ENCODE data around the gene SNX11.

DNA sequence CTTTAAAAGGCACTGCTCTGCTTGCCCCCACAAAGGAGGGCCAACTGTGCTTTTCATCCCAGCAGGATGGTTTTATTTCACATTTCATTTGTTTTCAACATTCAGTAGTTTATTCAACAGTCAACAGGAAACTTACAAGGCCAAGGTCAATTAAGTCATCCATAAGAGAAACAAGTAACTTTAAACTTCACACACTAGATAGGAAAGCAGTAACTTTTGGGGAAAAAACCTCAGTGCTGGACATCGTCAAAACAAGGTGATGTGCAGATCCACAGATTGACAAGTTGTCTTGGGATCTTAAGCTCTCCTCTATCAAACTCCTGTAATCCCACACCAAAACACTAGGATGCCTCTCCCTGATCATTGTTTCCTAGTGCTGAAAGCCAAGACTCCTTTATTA is 40.9 kb upstream of the SNX11 start:
- no peak for TF ChIP-seq YY1 (IDR thresholded peaks at IDR 0.05; ENCODE audit: low read depth, low read length)
- TF ChIP-seq, protein P1, sequence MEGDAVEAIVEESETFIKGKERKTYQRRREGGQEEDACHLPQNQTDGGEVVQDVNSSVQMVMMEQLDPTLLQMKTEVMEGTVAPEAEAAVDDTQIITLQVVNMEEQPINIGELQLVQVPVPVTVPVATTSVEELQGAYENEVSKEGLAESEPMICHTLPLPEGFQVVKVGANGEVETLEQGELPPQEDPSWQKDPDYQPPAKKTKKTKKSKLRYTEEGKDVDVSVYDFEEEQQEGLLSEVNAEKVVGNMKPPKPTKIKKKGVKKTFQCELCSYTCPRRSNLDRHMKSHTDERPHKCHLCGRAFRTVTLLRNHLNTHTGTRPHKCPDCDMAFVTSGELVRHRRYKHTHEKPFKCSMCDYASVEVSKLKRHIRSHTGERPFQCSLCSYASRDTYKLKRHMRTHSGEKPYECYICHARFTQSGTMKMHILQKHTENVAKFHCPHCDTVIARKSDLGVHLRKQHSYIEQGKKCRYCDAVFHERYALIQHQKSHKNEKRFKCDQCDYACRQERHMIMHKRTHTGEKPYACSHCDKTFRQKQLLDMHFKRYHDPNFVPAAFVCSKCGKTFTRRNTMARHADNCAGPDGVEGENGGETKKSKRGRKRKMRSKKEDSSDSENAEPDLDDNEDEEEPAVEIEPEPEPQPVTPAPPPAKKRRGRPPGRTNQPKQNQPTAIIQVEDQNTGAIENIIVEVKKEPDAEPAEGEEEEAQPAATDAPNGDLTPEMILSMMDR (IDR thresholded peaks at IDR 0.05; ENCODE audit: control extremely low read depth in 1 of 3, insufficient read depth in 1 of 3, low read depth in 1 of 3, low read length in 3 of 3), result no peak
- TF ChIP-seq RFX5 (IDR thresholded peaks at IDR 0.05; ENCODE audit: borderline replicate concordance, low read depth, low read length), result no peak
- no peak for TF ChIP-seq POLR2A (IDR thresholded peaks at IDR 0.05; ENCODE audit: control extremely low read depth in 1 of 2, low read depth in 2 of 2, low read length in 2 of 2)
- no peak for TF ChIP-seq CHD1 (IDR thresholded peaks at IDR 0.05; ENCODE audit: low read depth, low read length)
- TF ChIP-seq SUZ12 (IDR thresholded peaks at IDR 0.05; ENCODE audit: low read length), result no peak
- no peak for TF ChIP-seq KDM1A (IDR thresholded peaks at IDR 0.05; ENCODE audit: borderline replicate concordance, low read length)
- no peak for TF ChIP-seq TAF7 (optimal IDR thresholded peaks at IDR 0.05; ENCODE audit: borderline replicate concordance, low read depth, low read length)
- no peak for TF ChIP-seq PHF8 (conservative IDR thresholded peaks at IDR 0.05; ENCODE audit: low read depth, low read length)
- no peak for TF ChIP-seq JUN (IDR thresholded peaks at IDR 0.05; ENCODE audit: low read depth, low read length)
